Measurements from ENCODE around the gene GHRL. TPM values are rescaled to one million over a fixed set of nuclear protein-coding genes. Genes with fewer than 3 reads are reported as not detected.

Gene GHRL
- total RNA-seq, result under 1 TPM in 2 of 6 experiments, not detected in 4; 0.32 to 0.43 TPM
- long read RNA-seq, result 0 reads

DNA sequence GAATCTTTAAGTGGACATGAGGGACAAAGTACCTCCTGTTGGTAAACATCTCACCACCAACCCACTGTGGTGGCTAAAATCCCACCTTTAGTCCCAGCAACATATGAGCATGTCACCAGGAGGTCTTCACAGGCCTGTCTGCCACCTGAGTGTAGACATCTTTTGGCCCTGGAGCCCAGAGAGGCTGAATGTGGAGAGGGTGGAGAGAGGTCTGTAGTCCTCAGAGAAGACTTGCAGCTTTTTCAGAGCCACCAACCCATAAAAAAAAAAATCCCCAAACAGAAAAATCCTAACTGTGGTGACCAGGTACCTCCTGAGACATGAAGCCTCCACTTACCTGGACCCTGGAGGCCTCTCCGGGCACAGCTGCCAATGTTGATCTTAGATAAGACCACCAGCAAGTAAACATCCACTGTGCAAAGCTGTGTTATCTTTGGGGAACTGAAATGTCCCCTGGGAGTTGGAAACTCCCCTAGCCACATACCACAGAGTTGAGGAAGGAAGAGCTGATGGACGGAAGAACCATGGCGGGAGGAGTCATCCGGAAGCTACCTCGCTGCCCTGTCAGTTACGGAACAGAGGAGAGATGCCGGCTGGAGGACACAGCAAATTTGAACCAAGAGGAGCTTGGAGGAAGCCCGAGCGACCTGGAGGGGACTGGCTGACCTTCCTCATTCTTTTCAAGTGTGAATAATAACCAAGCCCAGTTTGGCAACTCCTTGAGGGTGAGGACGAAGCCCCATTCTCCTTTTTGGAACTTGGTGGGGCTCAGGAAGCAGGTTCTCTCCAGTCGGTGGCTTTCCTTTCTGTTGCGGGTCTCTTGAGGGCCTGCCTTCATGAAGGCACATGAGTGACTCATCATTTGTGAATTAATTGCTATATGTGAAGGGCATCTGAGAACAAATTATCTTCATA lies at the start of gene GHRL:
Gene GHRL, minus strand, starts transcription at position 443 of the 915 bp plus-strand sequence. CDS start 2,767 bp downstream, outside the sequence.
- WGBS (ENCODE audit: insufficient coverage, low coverage, low lambda C conversion rate, missing lambda C conversion rate), result 29% methylated on average over 2 of the region's 12 CpGs
- no peaks in the 10 kb centered on the region for H3K27me3 ChIP-seq
- DNase-seq (no peak), ATAC-seq (peak in 3 of 4 donors; percentile 13 to 28 (median 16))
- H3K4me1 ChIP-seq, result peaks cover 0 to 11% (median 5%) of the 10 kb centered on the region in 4 donors
- H3K4me3 ChIP-seq, result no peak within 1 kb of the TSS
- H3K27ac ChIP-seq, result peak within 1 kb of the TSS in 1 of 3 donors; percentile 16
- TF ChIP-seq POLR2A (IDR thresholded peaks at IDR 0.05), result no peak
- no peak for TF ChIP-seq CTCF (IDR thresholded peaks at IDR 0.05)
- H3K9me3 ChIP-seq, result no peaks in the 10 kb centered on the region
- intact Hi-C loops (cut with DNase I), result no loop called here
- H3K36me3 ChIP-seq, result peaks cover 0 to 6% (median 0%) of the 10 kb centered on the region in 4 donors

- H3K27ac ChIP-seq, result no peak overlapping the region
- 82% methylated on average over 2 of the region's 7 CpGs for WGBS (ENCODE audit: insufficient coverage, low coverage, low lambda C conversion rate, missing lambda C conversion rate)
- H3K36me3 ChIP-seq, result peaks cover 0 to 44% (median 7%) of the 10 kb centered on the region in 4 donors
- no peak for TF ChIP-seq CTCF (IDR thresholded peaks at IDR 0.05)
- TF ChIP-seq POLR2A (IDR thresholded peaks at IDR 0.05), result no peak
- no peaks in the 10 kb centered on the region for H3K27me3 ChIP-seq
- no peaks in the 10 kb centered on the region for H3K4me1 ChIP-seq
- intact Hi-C loops (cut with DNase I), result loop anchor here in 1 of 2 donors (5.0 kb wide), 1 partner anchor 400 kb away; no protein-coding TSS in a partner anchor
- H3K9me3 ChIP-seq, result no peaks in the 10 kb centered on the region
- DNase-seq (no peak), ATAC-seq (no peak)
- no peak overlapping the region for H3K4me3 ChIP-seq
These were observed 49.2 kb upstream of the GHRL start for GRCh38 chr3:10341901-10342398.

DNA sequence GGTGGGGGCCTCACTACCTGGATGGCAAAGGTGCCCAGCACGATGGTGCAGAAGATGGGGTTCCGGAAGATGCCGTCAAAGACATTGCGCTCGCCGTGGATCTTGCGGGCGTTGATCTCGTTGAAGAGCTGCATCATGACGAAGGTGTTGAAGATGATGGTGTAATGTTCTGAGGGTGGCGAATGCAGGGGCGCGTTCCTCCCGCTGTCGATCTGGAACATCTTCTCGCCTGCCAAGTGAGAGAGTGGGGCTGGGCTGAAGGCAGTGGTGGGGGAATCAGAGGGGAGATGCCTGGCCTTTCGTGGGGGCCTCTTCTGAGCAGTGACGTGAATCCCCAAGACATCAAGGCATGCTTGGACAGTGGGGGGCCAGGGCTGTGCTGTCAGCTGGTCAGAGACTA lies 47.7 kb upstream of the GHRL start:
- H3K9me3 ChIP-seq, result no peaks in the 10 kb centered on the region
- no peak overlapping the region for H3K27ac ChIP-seq
- peaks cover 0 to 50% (median 7%) of the 10 kb centered on the region in 4 donors for H3K36me3 ChIP-seq
- no peaks in the 10 kb centered on the region for H3K27me3 ChIP-seq
- no peak for TF ChIP-seq CTCF (IDR thresholded peaks at IDR 0.05)
- no peak for TF ChIP-seq POLR2A (IDR thresholded peaks at IDR 0.05)
- 86% methylated on average over 17 of the region's 18 CpGs for WGBS (ENCODE audit: insufficient coverage, low coverage, low lambda C conversion rate, missing lambda C conversion rate)
- no peaks in the 10 kb centered on the region for H3K4me1 ChIP-seq
- intact Hi-C loops (cut with DNase I), result loop anchor here in 1 of 2 donors (5.0 kb wide), 1 partner anchor 402 kb away; no protein-coding TSS in a partner anchor
- ATAC-seq (no peak), DNase-seq (peak in 2 of 3 donors; percentile 9 to 18)
- H3K4me3 ChIP-seq, result no peak overlapping the region

- TF ChIP-seq CTCF (IDR thresholded peaks at IDR 0.05) (no peak), POLR2A (IDR thresholded peaks at IDR 0.05) (no peak)
- no peak overlapping the region for H3K27ac ChIP-seq
These were observed 47.3 kb upstream of the GHRL start for GRCh38 chr3:10340046-10340445.

More at GRCh38 chr3:10340046-10340445, 47.3 kb upstream of the GHRL start:
- no peaks in the 10 kb centered on the region for H3K4me1 ChIP-seq
- H3K27me3 ChIP-seq, result no peaks in the 10 kb centered on the region
- peak in 1 of 3 donors; percentile 10 for DNase-seq
- peaks cover 0 to 51% (median 7%) of the 10 kb centered on the region in 4 donors for H3K36me3 ChIP-seq
- intact Hi-C loops (cut with DNase I), result loop anchor here in 1 of 2 donors (5.0 kb wide), 1 partner anchor 402 kb away; no protein-coding TSS in a partner anchor
- ATAC-seq, result no peak
- H3K9me3 ChIP-seq, result no peaks in the 10 kb centered on the region
- WGBS (ENCODE audit: insufficient coverage, low coverage, low lambda C conversion rate, missing lambda C conversion rate), result 56% methylated on average over 1 of the region's 4 CpGs
- no peak overlapping the region for H3K4me3 ChIP-seq
